Gastroesophageal sphincter (tissue), 3 donors: ENCODE data around the gene RBM46.

Experiments used
- CTCF ChIP-seq, 4 experiments: fragments of 200-600 bp in 2 of 4; fragments of 450-650 bp in 2 of 4; sonication (generic) in 1 of 4; IDR thresholded peaks; one replicate each; pipeline ENCODE4 v1.5.1; 2017 to 2019; ENCODE audit warnings: antibody characterized with exemption in 4 of 4, mild to moderate bottlenecking in 2 of 4, moderate library complexity in 2 of 4
- EP300 ChIP-seq: sonication (generic); formaldehyde crosslinking; IDR thresholded peaks from one replicate; pipeline ENCODE4 v1.6.1; 2017; ENCODE audit warnings: antibody characterized with exemption, mild to moderate bottlenecking
- POLR2A ChIP-seq, 2 donors: fragments of 450-650 bp; IDR thresholded peaks; one replicate each; pipeline ENCODE4 v1.6.1; 2017; ENCODE audit warnings: antibody characterized with exemption in 2 of 2, mild to moderate bottlenecking in 2 of 2, moderate library complexity in 1 of 2
- POLR2AphosphoS5 ChIP-seq: sonication (generic); formaldehyde crosslinking; IDR thresholded peaks from one replicate; pipeline ENCODE4 v1.6.1; 2017; ENCODE audit warnings: antibody characterized with exemption

GRCh38 chr4:154760895-154761294, 20.2 kb upstream of the RBM46 start:
- TF ChIP-seq CTCF (IDR thresholded peaks at IDR 0.05) (no peak), POLR2A (IDR thresholded peaks at IDR 0.05) (no peak), EP300 (no peak), POLR2AphosphoS5 (no peak)
